H9 (cell line): ENCODE data around the gene HTR1E. TPM values are rescaled to one million over a fixed set of nuclear protein-coding genes. Genes with fewer than 3 reads are reported as not detected.

ENCODE experiments used
- DNase-seq: peaks from one replicate; pipeline ENCODE4 v3.0.0-alpha.2; 2017
- H2AFZ ChIP-seq: one replicate; pipeline ENCODE4 v1.6.1; 2013; ENCODE audit warnings: mild to moderate bottlenecking, low read length, control low read depth, moderate library complexity
- H2AK5ac ChIP-seq: 2 replicates; pipeline ENCODE4 v1.6.1; 2013; ENCODE audit warnings: low read length, control low read depth, mixed read lengths; ENCODE audit not compliant: insufficient read length
- H2BK120ac ChIP-seq: one replicate; pipeline ENCODE4 v1.6.1; 2013; ENCODE audit warnings: low read depth, mild to moderate bottlenecking, low read length, control low read depth, inconsistent platforms; ENCODE audit not compliant: poor library complexity, severe bottlenecking
- H2BK12ac ChIP-seq: 2 replicates; pipeline ENCODE4 v1.6.1; 2013; ENCODE audit warnings: low read length, control low read depth, mixed read lengths, low read depth; ENCODE audit not compliant: insufficient read length
- H2BK15ac ChIP-seq: 2 replicates; pipeline ENCODE4 v1.6.1; 2013; ENCODE audit warnings: low read depth, low read length, control low read depth
- H2BK20ac ChIP-seq: one replicate; pipeline ENCODE4 v1.6.1; 2013; ENCODE audit warnings: low read depth, mild to moderate bottlenecking, low read length, control low read depth, inconsistent platforms; ENCODE audit not compliant: poor library complexity, severe bottlenecking
- H2BK5ac ChIP-seq: 2 replicates; pipeline ENCODE4 v1.6.1; 2013; ENCODE audit warnings: low read length, control low read depth, mixed read lengths; ENCODE audit not compliant: insufficient read length
- H3K14ac ChIP-seq: 2 replicates; pipeline ENCODE4 v1.6.1; 2013; ENCODE audit warnings: low read length, control low read depth; ENCODE audit not compliant: insufficient read depth
- H3K18ac ChIP-seq: 2 replicates; pipeline ENCODE4 v1.6.1; 2013; ENCODE audit warnings: low read depth, mild to moderate bottlenecking, mixed read lengths, low read length, control low read depth; ENCODE audit not compliant: insufficient read length
- H3K23ac ChIP-seq: 2 replicates; pipeline ENCODE4 v1.6.1; 2013; ENCODE audit warnings: low read length, control low read depth, mixed read lengths, low read depth; ENCODE audit not compliant: insufficient read length
- H3K23me2 ChIP-seq: 2 replicates; pipeline ENCODE4 v1.6.1; 2013; ENCODE audit warnings: low read depth, mild to moderate bottlenecking, mixed read lengths, low read length, control low read depth; ENCODE audit not compliant: insufficient read length, poor library complexity, severe bottlenecking
- H3K27ac ChIP-seq: 2 replicates; pipeline ENCODE4 v1.5.1; 2013; ENCODE audit warnings: low read length, control low read depth, mixed read lengths, low read depth; ENCODE audit not compliant: insufficient read length
- H3K27me3 ChIP-seq: 2 replicates; pipeline ENCODE4 v1.6.1; 2013; ENCODE audit warnings: low read length, control low read depth, inconsistent platforms; ENCODE audit not compliant: insufficient read depth
- H3K4ac ChIP-seq: 2 replicates; pipeline ENCODE4 v1.6.1; 2013; ENCODE audit warnings: low read depth, mild to moderate bottlenecking, control low read depth, inconsistent platforms, low read length, moderate library complexity
- H3K4me1 ChIP-seq: 2 replicates; pipeline ENCODE4 v1.6.1; 2013; ENCODE audit warnings: low read length, control low read depth, inconsistent platforms; ENCODE audit not compliant: insufficient read depth
- H3K4me2 ChIP-seq: 2 replicates; pipeline ENCODE4 v1.6.1; 2013; ENCODE audit warnings: low read length, control low read depth, mixed read lengths; ENCODE audit not compliant: insufficient read length, insufficient read depth
- H3K56ac ChIP-seq: 2 replicates; pipeline ENCODE4 v1.6.1; 2013; ENCODE audit warnings: low read depth, mild to moderate bottlenecking, mixed read lengths, low read length, control low read depth; ENCODE audit not compliant: insufficient read length
- H3K79me1 ChIP-seq: 2 replicates; pipeline ENCODE4 v1.6.1; 2013; ENCODE audit warnings: low read depth, mild to moderate bottlenecking, moderate library complexity, low read length, control low read depth, inconsistent platforms; ENCODE audit not compliant: insufficient read depth, poor library complexity, severe bottlenecking
- H3K79me2 ChIP-seq: 2 replicates; pipeline ENCODE4 v1.6.1; 2013; ENCODE audit warnings: low read length, control low read depth, inconsistent platforms; ENCODE audit not compliant: insufficient read depth
- H3K9ac ChIP-seq: 2 replicates; pipeline ENCODE4 v1.6.1; 2013; ENCODE audit warnings: low read length, control low read depth, mixed read lengths; ENCODE audit not compliant: insufficient read length; ENCODE audit errors: extremely low read depth
- H3K9me3 ChIP-seq: one replicate; pipeline ENCODE4 v1.6.1; 2013; ENCODE audit warnings: low read depth, low read length, inconsistent platforms; ENCODE audit not compliant: control insufficient read depth
- H3T11ph ChIP-seq: one replicate; pipeline ENCODE4 v1.6.1; 2013; ENCODE audit warnings: mild to moderate bottlenecking, low read length, control low read depth, inconsistent platforms
- H4K20me1 ChIP-seq: one replicate; pipeline ENCODE4 v1.6.1; 2013; ENCODE audit not compliant: control insufficient read depth, insufficient read length, insufficient read depth
- H4K5ac ChIP-seq: 2 replicates; pipeline ENCODE4 v1.6.1; 2013; ENCODE audit warnings: low read depth, mild to moderate bottlenecking, mixed read lengths, low read length, control low read depth; ENCODE audit not compliant: insufficient read length
- H4K8ac ChIP-seq: replicated peaks from 2 replicates; pipeline ENCODE4 v1.6.1; 2013; ENCODE audit warnings: low read length, control low read depth, mixed read lengths, low read depth; ENCODE audit not compliant: insufficient read length
- H4K91ac ChIP-seq: 2 replicates; pipeline ENCODE4 v1.6.1; 2013; ENCODE audit warnings: low read depth, mild to moderate bottlenecking, moderate library complexity, mixed read lengths, low read length, control low read depth; ENCODE audit not compliant: insufficient read length
- H3K27ac Mint-ChIP-seq, 3 experiments: 2 replicates in 2 of 3; 3 replicates in 1 of 3; pipeline ENCODE4 v1.8.0; 2020 to 2021; ENCODE audit warnings: mixed read lengths in 3 of 3, mild to moderate bottlenecking in 1 of 3, moderate library complexity in 1 of 3
- H3K27me3 Mint-ChIP-seq: 2 replicates; pipeline ENCODE4 v1.8.0; 2021; ENCODE audit warnings: low read depth, mild to moderate bottlenecking, moderate library complexity, mixed read lengths
- H3K36me3 Mint-ChIP-seq, 3 experiments: 2 replicates in 2 of 3; 3 replicates in 1 of 3; pipeline ENCODE4 v1.8.0; 2020 to 2021; ENCODE audit warnings: low read depth in 3 of 3, mixed read lengths in 3 of 3; ENCODE audit not compliant: insufficient read depth in 1 of 3
- H3K4me1 Mint-ChIP-seq, 2 experiments: 2 replicates each; pipeline ENCODE4 v1.8.0; 2020; ENCODE audit warnings: mixed read lengths in 2 of 2
- H3K4me3 Mint-ChIP-seq, 2 experiments: 2 replicates in 1 of 2; 3 replicates in 1 of 2; pipeline ENCODE4 v1.8.0; 2020 to 2021; ENCODE audit warnings: mild to moderate bottlenecking in 2 of 2, mixed read lengths in 2 of 2, moderate library complexity in 1 of 2
- H3K9me3 Mint-ChIP-seq, 2 experiments: 2 replicates in 1 of 2; 3 replicates in 1 of 2; pipeline ENCODE4 v1.8.0; 2020; ENCODE audit warnings: mild to moderate bottlenecking in 2 of 2, mixed read lengths in 2 of 2, moderate library complexity in 1 of 2
- CTCF ChIP-seq: fragments of 200-600 bp; sonication (generic); conservative IDR thresholded peaks from 3 replicates; pipeline ENCODE4 v1.8.0; 2021; ENCODE audit warnings: antibody characterized with exemption, mild to moderate bottlenecking
- WGBS: extraction: QIAGEN DNeasy Blood & Tissue Kit; methylation state at CpG from one replicate; pipeline ENCODE4 v1.1.7; 2013; ENCODE audit warnings: missing lambda C conversion rate, low lambda C conversion rate, mixed read lengths; ENCODE audit not compliant: insufficient read length; ENCODE audit errors: extremely low coverage; 5-methylcytosine and 5-hydroxymethylcytosine counted together
- total RNA-seq: library from RNA; stranded (reverse); gene quantifications from 2 replicates; pipeline ENCODE4 v1.2.1, GENCODE V29; 2021

HTR1E gene
- total RNA-seq, 1 experiment from 2014 or later: not detected

- H3K14ac ChIP-seq: no peak overlapping the region
- H2BK5ac ChIP-seq: no peak overlapping the region
- H3K23me2 ChIP-seq: no peaks in the 10 kb centered on the region
- Mint-ChIP-seq H3K27ac (no peak overlapping the region), H3K9me3 (peaks cover 0 to 3% of the 10 kb centered on the region in 2 experiments; a peak in 1 of 5 replicates), H3K27me3 (peaks cover 2% of the 10 kb centered on the region; the same call in 1 of the 2 replicates), H3K4me3 (no peak overlapping the region), H3K4me1 (peaks cover 15 to 21% of the 10 kb centered on the region in 2 experiments), H3K36me3 (no peaks in the 10 kb centered on the region; a peak in 1 of 7 replicates)
- H3K4me1 ChIP-seq: no peaks in the 10 kb centered on the region
- H3K79me2 ChIP-seq: no peaks in the 10 kb centered on the region
- no peak overlapping the region for H2BK12ac ChIP-seq
- no peak overlapping the region for H2AK5ac ChIP-seq
- no peak for DNase-seq
- H3K4ac ChIP-seq: no peak overlapping the region
- TF ChIP-seq CTCF: no peak
- H4K91ac ChIP-seq: no peak overlapping the region
- WGBS: no CpG with 5 or more reads among the region's 5 CpGs
- no peaks in the 10 kb centered on the region for H3K79me1 ChIP-seq
- no peak overlapping the region for H2BK20ac ChIP-seq
- no peak overlapping the region for H3K27ac ChIP-seq
- no peak overlapping the region for H3K18ac ChIP-seq
- no peaks in the 10 kb centered on the region for H3K27me3 ChIP-seq
- no peak overlapping the region for H2AFZ ChIP-seq
- no peaks in the 10 kb centered on the region for H4K20me1 ChIP-seq
- no peak overlapping the region for H4K8ac ChIP-seq
- H2BK15ac ChIP-seq: no peak overlapping the region
- H2BK120ac ChIP-seq: no peak overlapping the region
- no peak overlapping the region for H3K56ac ChIP-seq
- H4K5ac ChIP-seq: no peak overlapping the region
- no peak overlapping the region for H3K23ac ChIP-seq
- no peak overlapping the region for H3K4me2 ChIP-seq
- H3T11ph ChIP-seq: no peak overlapping the region
- H3K9ac ChIP-seq: no peak overlapping the region
- no peaks in the 10 kb centered on the region for H3K9me3 ChIP-seq
These were observed 127.8 kb downstream of the HTR1E start for GRCh38 chr6:87065117-87065516.

Other genes starting within 250 kb of the HTR1E start
- gene CGA, start 157.6 kb downstream of the HTR1E start, total RNA-seq: not detected in 2 replicates
- 36.2 and 38.7 TPM in 2 replicates for gene ZNF292, start 218.0 kb downstream of the HTR1E start, total RNA-seq